Adipocyte (in vitro differentiated cells): Measurements from ENCODE around the gene C16orf89.
"Not testable (repeated sequence)": the region's sequence is repeated elsewhere in the genome, so short reads cannot be mapped to it uniquely, and the experiment has no call there.

Source experiments
- DNase-seq: peaks from one replicate; pipeline ENCODE4 v3.0.0-alpha.2; 2015; ENCODE audit warnings: low read depth
- H3K27me3 ChIP-seq: replicated peaks from 2 replicates; pipeline ENCODE4 v1.7.0; 2013; ENCODE audit warnings: mild to moderate bottlenecking, low read length, moderate library complexity; ENCODE audit not compliant: control insufficient read depth, insufficient read depth
- H3K36me3 ChIP-seq: 2 replicates; pipeline ENCODE4 v1.7.0; 2013; ENCODE audit warnings: low read length, mild to moderate bottlenecking, moderate library complexity; ENCODE audit not compliant: control insufficient read depth, insufficient read depth, severe bottlenecking
- H3K4me1 ChIP-seq: 2 replicates; pipeline ENCODE4 v1.7.0; 2013; ENCODE audit warnings: mild to moderate bottlenecking, low read length, moderate library complexity; ENCODE audit not compliant: control insufficient read depth, insufficient read depth
- H3K4me3 ChIP-seq: 2 replicates; pipeline ENCODE4 v1.7.0; 2013; ENCODE audit warnings: mild to moderate bottlenecking, low read length, moderate library complexity
- H3K9ac ChIP-seq: 2 replicates; pipeline ENCODE4 v1.7.0; 2013; ENCODE audit warnings: mild to moderate bottlenecking, low read length, moderate library complexity
- H3K9me3 ChIP-seq: 2 replicates; pipeline ENCODE4 v1.7.0; 2013; ENCODE audit warnings: mild to moderate bottlenecking, low read length, moderate library complexity; ENCODE audit not compliant: control insufficient read depth

The C16orf89 gene

DNA sequence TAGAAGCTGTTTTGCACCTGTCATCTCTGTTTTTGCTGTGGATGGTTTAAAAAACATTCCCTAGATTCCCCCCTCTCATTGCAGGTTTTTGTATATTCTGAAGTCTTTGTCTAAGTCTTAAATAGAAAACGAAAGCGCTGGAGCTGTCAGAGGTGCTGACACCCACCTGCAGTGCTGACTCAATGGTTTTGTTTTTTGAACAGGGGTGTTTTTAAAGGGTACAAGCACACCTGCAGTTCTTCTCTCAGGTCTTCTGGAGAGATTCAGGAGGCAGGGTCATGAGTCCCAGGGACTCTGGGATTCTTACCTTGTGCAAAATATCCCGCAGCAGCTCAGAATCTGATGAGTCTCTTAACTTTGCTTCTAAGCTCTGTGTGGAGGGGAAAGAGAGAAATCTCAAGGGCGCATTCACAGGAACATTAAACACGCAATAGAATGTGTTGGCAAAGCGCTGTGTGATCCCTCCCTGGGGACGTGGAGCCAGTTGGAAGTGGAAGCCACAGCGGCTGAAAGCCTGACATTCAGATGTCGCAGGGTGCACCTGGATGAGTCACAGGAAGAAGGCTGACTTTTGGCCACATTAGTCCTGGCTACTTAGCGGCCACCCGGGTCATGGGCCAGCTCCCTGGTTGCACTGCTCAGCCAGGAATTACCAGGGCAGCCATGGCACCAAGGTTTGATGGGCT, 29.5 kb upstream of the C16orf89 start:
- H3K9ac ChIP-seq, H3K27me3 ChIP-seq, DNase-seq, H3K4me3 ChIP-seq, H3K36me3 ChIP-seq, H3K4me1 ChIP-seq, H3K9me3 ChIP-seq: not testable (repeated sequence)

DNA sequence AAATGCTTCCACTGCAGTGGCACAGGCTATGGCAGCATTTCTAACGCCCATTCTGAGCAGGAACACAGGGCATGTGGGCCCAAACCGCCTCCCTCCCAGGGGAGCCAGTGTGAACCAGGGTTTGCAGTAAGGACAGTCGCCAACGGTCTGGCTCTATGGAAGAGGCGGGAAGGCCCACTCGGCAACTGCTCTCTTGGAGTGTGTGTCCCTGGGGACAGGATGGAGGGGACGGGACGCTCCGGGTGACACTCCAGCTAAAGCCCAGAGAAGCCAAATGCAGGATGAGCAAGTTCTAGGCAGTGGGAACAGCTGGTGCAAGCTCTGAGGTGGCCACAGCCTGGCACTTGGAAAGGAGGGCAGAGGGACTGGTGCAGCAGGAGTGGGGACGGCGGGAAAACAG, 28.0 kb upstream of the C16orf89 start:
- H3K9ac ChIP-seq, DNase-seq, H3K36me3 ChIP-seq, H3K27me3 ChIP-seq, H3K4me1 ChIP-seq, H3K9me3 ChIP-seq, H3K4me3 ChIP-seq: not testable (repeated sequence)

- not testable (repeated sequence) for H3K27me3 ChIP-seq, H3K4me3 ChIP-seq, H3K9ac ChIP-seq, DNase-seq, H3K36me3 ChIP-seq, H3K4me1 ChIP-seq, H3K9me3 ChIP-seq
These were observed 27.3 kb upstream of the C16orf89 start for GRCh38 chr16:5093081-5093480.

GRCh38 chr16:5090592-5090991, 24.8 kb upstream of the C16orf89 start:
- H3K4me3 ChIP-seq, H3K9me3 ChIP-seq, H3K36me3 ChIP-seq, H3K9ac ChIP-seq, H3K27me3 ChIP-seq, H3K4me1 ChIP-seq, DNase-seq: not testable (repeated sequence)

- not testable (repeated sequence) for H3K27me3 ChIP-seq, H3K36me3 ChIP-seq, H3K9ac ChIP-seq, H3K9me3 ChIP-seq, DNase-seq, H3K4me3 ChIP-seq, H3K4me1 ChIP-seq
These were observed 24.3 kb upstream of the C16orf89 start for GRCh38 chr16:5089911-5090555.

- not testable (repeated sequence) for H3K27me3 ChIP-seq, H3K9me3 ChIP-seq, H3K4me1 ChIP-seq, DNase-seq, H3K9ac ChIP-seq, H3K36me3 ChIP-seq, H3K4me3 ChIP-seq
These were observed 23.2 kb upstream of the C16orf89 start for GRCh38 chr16:5088936-5089335.

DNA sequence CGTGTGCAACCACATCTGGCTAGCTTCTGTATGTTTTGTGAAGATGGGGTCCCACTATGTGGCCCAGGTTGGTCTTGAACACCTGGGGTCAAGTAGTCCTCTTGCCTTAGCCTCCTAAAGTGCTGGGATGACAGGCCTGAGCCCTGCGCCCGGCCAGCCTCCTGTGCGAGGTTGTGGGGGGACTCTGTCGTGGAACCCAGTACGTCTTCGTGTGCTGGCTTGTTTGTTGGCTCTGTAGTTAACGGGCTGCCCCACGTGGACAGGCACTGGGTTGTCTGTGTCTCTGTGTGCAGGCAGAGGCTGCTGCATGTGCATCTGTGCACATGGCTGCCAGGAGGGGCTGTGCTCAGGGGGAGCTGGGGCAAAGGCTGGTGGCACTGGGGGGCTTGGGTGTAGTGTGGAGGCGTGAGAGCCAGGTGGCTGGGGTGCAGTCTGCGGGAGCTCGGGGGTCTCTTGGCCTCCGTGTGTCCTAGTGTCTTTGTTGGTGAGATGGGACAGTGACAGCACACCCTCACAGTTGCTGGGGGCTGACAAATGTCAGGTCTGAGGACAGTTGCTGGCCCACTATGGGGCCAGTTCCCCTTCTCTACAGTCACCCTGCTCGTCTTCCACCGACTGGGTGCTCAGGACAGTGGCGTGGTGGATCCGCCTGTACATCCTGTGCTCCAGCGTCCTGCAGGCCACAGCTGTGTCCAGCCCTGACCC, 22.5 kb upstream of the C16orf89 start:
- H3K36me3 ChIP-seq, H3K27me3 ChIP-seq, H3K9ac ChIP-seq, DNase-seq, H3K9me3 ChIP-seq, H3K4me1 ChIP-seq, H3K4me3 ChIP-seq: not testable (repeated sequence)

GRCh38 chr16:5085716-5086115, 20.0 kb upstream of the C16orf89 start:
- H3K4me3 ChIP-seq, DNase-seq, H3K9ac ChIP-seq, H3K4me1 ChIP-seq, H3K36me3 ChIP-seq, H3K9me3 ChIP-seq, H3K27me3 ChIP-seq: not testable (repeated sequence)

DNA sequence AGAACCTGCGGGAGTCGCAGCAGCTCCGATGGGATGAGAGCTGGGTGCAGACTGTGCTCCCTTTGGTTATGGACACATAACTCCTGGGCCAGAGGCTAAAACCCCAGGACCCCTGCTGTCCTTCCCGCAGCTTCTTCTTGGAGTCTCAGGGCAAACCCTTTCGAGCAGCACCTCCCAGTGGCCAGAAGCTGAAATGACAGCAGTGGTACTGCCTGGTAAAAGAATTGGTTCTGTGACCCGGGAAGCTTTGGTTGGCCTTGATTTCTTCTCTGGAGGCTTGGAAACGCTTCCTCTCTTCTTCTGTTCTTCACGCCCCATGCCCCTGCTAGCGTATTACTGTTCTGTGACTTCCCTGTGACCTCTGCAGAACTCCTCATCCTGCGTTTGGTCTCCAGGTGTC, 19.0 kb upstream of the C16orf89 start:
- DNase-seq: peak; percentile 70
- H3K27me3 ChIP-seq, H3K9me3 ChIP-seq, H3K36me3 ChIP-seq, H3K9ac ChIP-seq, H3K4me1 ChIP-seq, H3K4me3 ChIP-seq: not testable (repeated sequence)

- H3K4me1 ChIP-seq, H3K36me3 ChIP-seq, H3K9ac ChIP-seq, H3K27me3 ChIP-seq, H3K4me3 ChIP-seq, H3K9me3 ChIP-seq, DNase-seq: not testable (repeated sequence)
These were observed 18.5 kb upstream of the C16orf89 start for GRCh38 chr16:5084099-5084731.

- not testable (repeated sequence) for H3K4me1 ChIP-seq, H3K9me3 ChIP-seq, H3K36me3 ChIP-seq, H3K27me3 ChIP-seq, H3K4me3 ChIP-seq, DNase-seq, H3K9ac ChIP-seq
These were observed 17.9 kb upstream of the C16orf89 start for GRCh38 chr16:5083646-5084045.
